ENCODE data around the gene RFX5. TPM values are rescaled to one million over a fixed set of nuclear protein-coding genes. Genes with fewer than 3 reads are reported as not detected.

Gene RFX5
- polyA plus RNA-seq, 1 donor (not counting 4 experiments of a cell fraction or from before 2014, with no cell fraction given): 55.4 TPM

DNA sequence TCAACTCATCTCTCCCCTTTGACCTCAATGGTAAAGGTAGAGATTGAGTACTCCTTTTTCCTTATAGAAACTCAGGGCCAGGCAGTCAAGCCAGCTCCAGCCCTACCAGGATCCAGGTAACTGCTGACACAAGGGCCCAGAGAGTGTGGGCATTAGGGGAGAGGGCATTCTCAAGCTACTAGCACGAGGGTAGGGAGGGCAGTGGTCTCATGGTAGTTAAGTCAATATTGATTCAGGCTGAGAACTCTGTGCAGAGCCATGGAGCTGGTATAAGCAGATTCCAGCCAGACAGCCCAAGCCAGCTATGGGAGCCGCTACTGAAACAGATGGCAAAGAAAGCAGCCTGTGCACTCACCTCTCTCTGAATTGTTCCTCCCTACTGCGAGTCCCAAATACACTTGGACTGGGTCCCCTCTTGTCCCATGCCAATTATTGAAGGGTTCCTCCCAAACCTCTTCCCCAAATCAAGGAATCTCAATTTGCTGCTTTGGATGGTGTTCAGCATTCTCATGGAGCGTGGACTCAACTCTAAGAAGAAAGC is 22.6 kb downstream of the RFX5 start:
- H3K79me2 ChIP-seq (ENCODE audit: control insufficient read depth, insufficient read depth, low read length): peaks cover 30% of the 10 kb centered on the region
- dilution Hi-C loops (cut with MboI; ENCODE audit: extremely low pct_ligation_motif_present, low sequenced_read_pairs): no loop called here
- DNase-seq (ENCODE audit: low read depth, low spot score): no peak
- H3K9ac ChIP-seq (ENCODE audit: control insufficient read depth, extremely low read depth, insufficient read depth, low read length): no peak overlapping the region
- TF ChIP-seq, protein P1, sequence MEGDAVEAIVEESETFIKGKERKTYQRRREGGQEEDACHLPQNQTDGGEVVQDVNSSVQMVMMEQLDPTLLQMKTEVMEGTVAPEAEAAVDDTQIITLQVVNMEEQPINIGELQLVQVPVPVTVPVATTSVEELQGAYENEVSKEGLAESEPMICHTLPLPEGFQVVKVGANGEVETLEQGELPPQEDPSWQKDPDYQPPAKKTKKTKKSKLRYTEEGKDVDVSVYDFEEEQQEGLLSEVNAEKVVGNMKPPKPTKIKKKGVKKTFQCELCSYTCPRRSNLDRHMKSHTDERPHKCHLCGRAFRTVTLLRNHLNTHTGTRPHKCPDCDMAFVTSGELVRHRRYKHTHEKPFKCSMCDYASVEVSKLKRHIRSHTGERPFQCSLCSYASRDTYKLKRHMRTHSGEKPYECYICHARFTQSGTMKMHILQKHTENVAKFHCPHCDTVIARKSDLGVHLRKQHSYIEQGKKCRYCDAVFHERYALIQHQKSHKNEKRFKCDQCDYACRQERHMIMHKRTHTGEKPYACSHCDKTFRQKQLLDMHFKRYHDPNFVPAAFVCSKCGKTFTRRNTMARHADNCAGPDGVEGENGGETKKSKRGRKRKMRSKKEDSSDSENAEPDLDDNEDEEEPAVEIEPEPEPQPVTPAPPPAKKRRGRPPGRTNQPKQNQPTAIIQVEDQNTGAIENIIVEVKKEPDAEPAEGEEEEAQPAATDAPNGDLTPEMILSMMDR (optimal IDR thresholded peaks at IDR 0.05 in 1 of 3, IDR thresholded peaks at IDR 0.05 in 1 of 3, conservative IDR thresholded peaks at IDR 0.05 in 1 of 3; ENCODE audit: extremely low read depth in 1 of 3, insufficient read depth in 2 of 3, low read length in 3 of 3): no peak
- TF ChIP-seq EZH2 (IDR thresholded peaks at IDR 0.05; ENCODE audit: low read length): no peak
- no peak overlapping the region for H3K4me3 ChIP-seq (ENCODE audit: control insufficient read depth in 2 of 3, extremely low read depth in 1 of 3, insufficient read depth in 2 of 3, low read depth in 1 of 3, low read length in 3 of 3)
- H3K4me1 ChIP-seq (ENCODE audit: control insufficient read depth, extremely low read depth, insufficient read depth, low read length): peaks cover 22% of the 10 kb centered on the region
- H3K27ac ChIP-seq (ENCODE audit: control insufficient read depth, insufficient read depth, low read length): no peak overlapping the region
- no peak overlapping the region for H3K4me2 ChIP-seq (ENCODE audit: control insufficient read depth, extremely low read depth, insufficient read depth, low read depth, low read length)
- no peaks in the 10 kb centered on the region for H4K20me1 ChIP-seq (ENCODE audit: control insufficient read depth, extremely low read depth, insufficient read depth, low read length)
- no peak for FAIRE-seq
- H3K9me3 ChIP-seq (ENCODE audit: control insufficient read depth, low read depth, low read length): no peaks in the 10 kb centered on the region
- no peaks in the 10 kb centered on the region for H3K27me3 ChIP-seq (ENCODE audit: control insufficient read depth, extremely low read depth, insufficient read depth, low read length)
- no peak overlapping the region for H2AFZ ChIP-seq (ENCODE audit: control insufficient read depth, low read length)
- peaks cover 13 to 15% of the 10 kb centered on the region in 2 experiments for H3K36me3 ChIP-seq (ENCODE audit: control insufficient read depth in 2 of 2, extremely low read depth in 1 of 2, insufficient read depth in 2 of 2, low read length in 2 of 2)
- H3K9me1 ChIP-seq (ENCODE audit: control insufficient read depth, extremely low read depth, insufficient read depth, low read length): no peaks in the 10 kb centered on the region

DNA sequence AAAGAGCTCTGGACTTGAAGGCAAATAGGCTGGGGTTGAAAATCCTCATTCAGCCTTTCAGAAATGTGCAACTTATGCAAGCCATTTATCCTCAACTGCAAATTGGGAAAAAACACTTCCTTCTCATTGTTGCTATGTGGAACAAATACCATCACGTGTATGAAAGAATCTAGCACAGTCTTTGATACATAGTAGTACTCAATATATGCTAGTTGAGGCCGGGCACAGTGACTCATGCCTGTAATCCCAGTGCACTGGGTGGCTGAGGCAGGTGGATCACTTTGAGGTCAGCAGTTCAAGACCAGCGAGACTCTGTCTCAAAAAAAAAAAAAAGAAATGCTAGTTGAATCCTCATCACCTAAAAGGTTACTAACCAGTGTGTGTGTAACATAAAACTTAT is 28.1 kb downstream of the RFX5 start:
- H2AFZ ChIP-seq (ENCODE audit: control insufficient read depth, low read length): no peak overlapping the region
- no peaks in the 10 kb centered on the region for H3K9me1 ChIP-seq (ENCODE audit: control insufficient read depth, extremely low read depth, insufficient read depth, low read length)
- no peaks in the 10 kb centered on the region for H4K20me1 ChIP-seq (ENCODE audit: control insufficient read depth, extremely low read depth, insufficient read depth, low read length)
- no peaks in the 10 kb centered on the region for H3K9me3 ChIP-seq (ENCODE audit: control insufficient read depth, low read depth, low read length)
- no peak for DNase-seq (ENCODE audit: low read depth, low spot score)
- peaks cover 9% of the 10 kb centered on the region for H3K79me2 ChIP-seq (ENCODE audit: control insufficient read depth, insufficient read depth, low read length)
- H3K27me3 ChIP-seq (ENCODE audit: control insufficient read depth, extremely low read depth, insufficient read depth, low read length): no peaks in the 10 kb centered on the region
- no peak overlapping the region for H3K4me2 ChIP-seq (ENCODE audit: control insufficient read depth, extremely low read depth, insufficient read depth, low read depth, low read length)
- dilution Hi-C loops (cut with MboI; ENCODE audit: extremely low pct_ligation_motif_present, low sequenced_read_pairs): no loop called here
- H3K4me1 ChIP-seq (ENCODE audit: control insufficient read depth, extremely low read depth, insufficient read depth, low read length): peaks cover 1% of the 10 kb centered on the region
- TF ChIP-seq, protein P1 (optimal IDR thresholded peaks at IDR 0.05 in 1 of 3, IDR thresholded peaks at IDR 0.05 in 1 of 3, conservative IDR thresholded peaks at IDR 0.05 in 1 of 3; ENCODE audit: extremely low read depth in 1 of 3, insufficient read depth in 2 of 3, low read length in 3 of 3): no peak
- TF ChIP-seq EZH2 (IDR thresholded peaks at IDR 0.05; ENCODE audit: low read length): no peak
- peaks cover 22 to 32% of the 10 kb centered on the region in 2 experiments for H3K36me3 ChIP-seq (ENCODE audit: control insufficient read depth in 2 of 2, extremely low read depth in 1 of 2, insufficient read depth in 2 of 2, low read length in 2 of 2)
- H3K27ac ChIP-seq (ENCODE audit: control insufficient read depth, insufficient read depth, low read length): no peak overlapping the region
- no peak overlapping the region for H3K9ac ChIP-seq (ENCODE audit: control insufficient read depth, extremely low read depth, insufficient read depth, low read length)
- no peak for FAIRE-seq
- H3K4me3 ChIP-seq (ENCODE audit: control insufficient read depth in 2 of 3, extremely low read depth in 1 of 3, insufficient read depth in 2 of 3, low read depth in 1 of 3, low read length in 3 of 3): no peak overlapping the region

All from keratinocyte (primary cell).